ENCODE results near the gene ZDHHC24.
A peak's percentile ranks its signal among the peaks of the same experiment; 100 is the strongest.

The ZDHHC24 gene, protein sequence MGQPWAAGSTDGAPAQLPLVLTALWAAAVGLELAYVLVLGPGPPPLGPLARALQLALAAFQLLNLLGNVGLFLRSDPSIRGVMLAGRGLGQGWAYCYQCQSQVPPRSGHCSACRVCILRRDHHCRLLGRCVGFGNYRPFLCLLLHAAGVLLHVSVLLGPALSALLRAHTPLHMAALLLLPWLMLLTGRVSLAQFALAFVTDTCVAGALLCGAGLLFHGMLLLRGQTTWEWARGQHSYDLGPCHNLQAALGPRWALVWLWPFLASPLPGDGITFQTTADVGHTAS

DNA sequence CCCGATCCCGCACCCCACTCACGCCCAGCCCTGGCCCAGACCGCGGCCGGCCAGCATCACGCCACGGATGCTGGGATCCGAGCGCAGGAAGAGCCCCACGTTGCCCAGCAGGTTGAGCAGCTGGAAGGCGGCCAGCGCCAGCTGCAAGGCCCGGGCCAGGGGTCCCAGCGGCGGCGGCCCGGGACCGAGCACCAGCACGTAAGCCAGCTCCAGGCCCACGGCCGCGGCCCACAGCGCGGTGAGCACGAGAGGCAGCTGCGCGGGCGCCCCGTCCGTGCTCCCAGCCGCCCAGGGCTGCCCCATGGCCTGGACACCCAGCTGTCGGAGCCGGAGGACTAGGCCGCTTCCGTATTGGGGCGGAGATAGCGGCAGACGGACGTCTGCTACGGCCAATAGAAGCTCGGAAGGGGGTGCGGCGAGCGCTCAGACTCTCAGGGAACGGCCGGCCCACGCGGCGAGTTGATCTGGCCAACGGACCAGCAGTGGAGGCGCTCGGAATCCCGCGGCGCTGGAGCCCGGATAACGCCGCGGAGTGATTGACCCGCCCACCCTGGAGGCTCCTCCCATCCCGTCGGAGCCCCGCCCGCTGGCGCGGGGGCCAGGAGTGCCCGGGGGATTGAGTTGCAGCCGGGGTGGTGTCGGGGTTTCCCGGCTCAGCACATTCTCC, at the start of gene ZDHHC24:
ZDHHC24 (minus strand) TSS at position 348 of the 667 bp plus-strand sequence; CDS start at position 303, 45 bp downstream.
- TF ChIP-seq, protein P1, sequence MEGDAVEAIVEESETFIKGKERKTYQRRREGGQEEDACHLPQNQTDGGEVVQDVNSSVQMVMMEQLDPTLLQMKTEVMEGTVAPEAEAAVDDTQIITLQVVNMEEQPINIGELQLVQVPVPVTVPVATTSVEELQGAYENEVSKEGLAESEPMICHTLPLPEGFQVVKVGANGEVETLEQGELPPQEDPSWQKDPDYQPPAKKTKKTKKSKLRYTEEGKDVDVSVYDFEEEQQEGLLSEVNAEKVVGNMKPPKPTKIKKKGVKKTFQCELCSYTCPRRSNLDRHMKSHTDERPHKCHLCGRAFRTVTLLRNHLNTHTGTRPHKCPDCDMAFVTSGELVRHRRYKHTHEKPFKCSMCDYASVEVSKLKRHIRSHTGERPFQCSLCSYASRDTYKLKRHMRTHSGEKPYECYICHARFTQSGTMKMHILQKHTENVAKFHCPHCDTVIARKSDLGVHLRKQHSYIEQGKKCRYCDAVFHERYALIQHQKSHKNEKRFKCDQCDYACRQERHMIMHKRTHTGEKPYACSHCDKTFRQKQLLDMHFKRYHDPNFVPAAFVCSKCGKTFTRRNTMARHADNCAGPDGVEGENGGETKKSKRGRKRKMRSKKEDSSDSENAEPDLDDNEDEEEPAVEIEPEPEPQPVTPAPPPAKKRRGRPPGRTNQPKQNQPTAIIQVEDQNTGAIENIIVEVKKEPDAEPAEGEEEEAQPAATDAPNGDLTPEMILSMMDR (conservative IDR thresholded peaks at IDR 0.05; ENCODE audit: low read length) = no peak
- TF ChIP-seq EZH2phosphoT487 (IDR thresholded peaks at IDR 0.05; ENCODE audit: borderline replicate concordance) = no peak
- H3K4me3 ChIP-seq (ENCODE audit: low read length, poor library complexity, severe bottlenecking) = peak within 1 kb of the TSS; percentile 94
- no peaks in the 10 kb centered on the region for H4K20me1 ChIP-seq (ENCODE audit: insufficient read depth, low read length, poor library complexity, severe bottlenecking)
- no peaks in the 10 kb centered on the region; the same call in 1 of the 2 replicates for H3K36me3 ChIP-seq (ENCODE audit: insufficient read depth, low read length)
- no peaks in the 10 kb centered on the region for H3K9me3 ChIP-seq (ENCODE audit: insufficient read depth, low read depth, low read length)
- peak within 1 kb of the TSS; percentile 93 for H3K9ac ChIP-seq (ENCODE audit: low read depth, low read length, poor library complexity, severe bottlenecking)
- peaks cover 16% of the 10 kb centered on the region for H3K4me1 ChIP-seq (ENCODE audit: insufficient read depth, low read length, poor library complexity, severe bottlenecking)
- no peaks in the 10 kb centered on the region for H3K9me2 ChIP-seq (replicated peaks; ENCODE audit: low read depth, low read length)
- H3F3A ChIP-seq (ENCODE audit: low read depth) = peaks cover 4% of the 10 kb centered on the region; the same call in 1 of the 2 replicates
- H2AFZ ChIP-seq (ENCODE audit: low read length) = peak within 1 kb of the TSS; percentile 80
- peaks cover 37% of the 10 kb centered on the region for H3K79me2 ChIP-seq (ENCODE audit: insufficient read depth, low read length)
- H3K27me3 ChIP-seq (ENCODE audit: insufficient read depth, low read length, poor library complexity, severe bottlenecking) = no peaks in the 10 kb centered on the region
- peak within 1 kb of the TSS; percentile 95 for H3K4me2 ChIP-seq (ENCODE audit: low read depth, low read length, poor library complexity, severe bottlenecking)

DNA sequence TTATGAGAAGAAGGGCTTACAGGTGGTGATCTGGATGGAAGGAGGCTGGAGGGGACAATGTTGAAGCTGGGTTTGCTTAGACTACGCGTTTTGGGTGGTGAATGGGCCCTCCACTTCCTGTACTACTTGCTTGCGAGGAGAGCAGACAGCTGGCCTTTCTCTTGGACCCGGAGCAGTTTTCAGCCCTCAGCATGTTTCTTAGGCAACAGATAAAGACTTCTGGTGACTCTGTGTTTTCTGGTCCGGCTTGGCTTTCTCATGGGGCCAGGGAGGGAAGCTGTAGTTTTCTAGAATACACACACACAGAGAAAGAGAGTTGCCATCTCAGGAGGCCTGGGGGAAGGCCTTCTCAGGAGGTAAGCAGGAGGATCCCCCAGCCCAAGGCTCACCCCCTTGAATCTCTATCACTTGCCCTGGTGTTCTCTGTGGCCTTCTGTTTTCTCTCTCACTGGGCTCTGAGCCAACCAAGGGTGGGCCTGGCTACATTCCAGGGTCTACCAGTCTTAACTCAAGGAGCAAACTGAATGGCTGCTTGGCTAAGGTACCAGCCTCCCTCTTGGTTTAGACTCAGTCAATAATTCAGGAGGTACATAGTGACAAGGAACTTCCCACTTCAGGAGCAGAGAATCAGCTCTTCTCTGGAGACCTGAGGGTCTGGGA, 49.5 kb upstream of the ZDHHC24 start:
- Histone ChIP-seq H3K4me1 (ENCODE audit: insufficient read depth, low read length, poor library complexity, severe bottlenecking) (peaks cover 14% of the 10 kb centered on the region), H3K79me2 (ENCODE audit: insufficient read depth, low read length) (peaks cover 10% of the 10 kb centered on the region; the same call in 1 of the 2 replicates)

DNA sequence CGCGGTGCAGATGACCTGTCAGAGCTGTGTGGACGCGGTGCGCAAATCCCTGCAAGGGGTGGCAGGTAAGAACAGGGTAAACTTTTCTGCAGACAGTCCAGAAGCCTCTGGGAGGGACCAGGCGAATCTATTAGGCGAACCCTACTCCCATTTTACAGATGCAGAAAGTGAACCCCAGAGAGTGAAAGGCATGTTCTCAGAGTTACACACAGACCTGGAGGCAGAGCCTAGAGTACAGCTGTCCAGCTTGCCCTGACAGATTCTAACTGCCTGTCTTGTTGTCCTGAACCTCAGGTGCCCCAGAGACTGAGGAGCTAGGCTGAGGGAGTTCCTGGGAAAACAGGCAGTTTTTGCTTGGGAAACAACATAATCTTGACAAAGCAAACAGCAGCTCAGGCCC, 47.8 kb upstream of the ZDHHC24 start:
- no peaks in the 10 kb centered on the region for H3K9me2 ChIP-seq (replicated peaks; ENCODE audit: low read depth, low read length)
- peaks cover 10% of the 10 kb centered on the region; the same call in 1 of the 2 replicates for H3K79me2 ChIP-seq (ENCODE audit: insufficient read depth, low read length)
- no peaks in the 10 kb centered on the region for H3K27me3 ChIP-seq (ENCODE audit: insufficient read depth, low read length, poor library complexity, severe bottlenecking)
- peak overlapping the region; percentile 96 for H3K4me2 ChIP-seq (ENCODE audit: low read depth, low read length, poor library complexity, severe bottlenecking)
- H3K36me3 ChIP-seq (ENCODE audit: insufficient read depth, low read length) = no peaks in the 10 kb centered on the region
- H3F3A ChIP-seq (ENCODE audit: low read depth) = no peaks in the 10 kb centered on the region
- H3K4me3 ChIP-seq (ENCODE audit: low read length, poor library complexity, severe bottlenecking) = peak overlapping the region; percentile 99
- H3K9ac ChIP-seq (ENCODE audit: low read depth, low read length, poor library complexity, severe bottlenecking) = peak overlapping the region; percentile 90
- H2AFZ ChIP-seq (ENCODE audit: low read length) = peak overlapping the region; percentile 98; the same call in 1 of the 2 replicates
- no peaks in the 10 kb centered on the region for H4K20me1 ChIP-seq (ENCODE audit: insufficient read depth, low read length, poor library complexity, severe bottlenecking)
- peaks cover 14% of the 10 kb centered on the region for H3K4me1 ChIP-seq (ENCODE audit: insufficient read depth, low read length, poor library complexity, severe bottlenecking)
- TF ChIP-seq, protein P1 (conservative IDR thresholded peaks at IDR 0.05; ENCODE audit: low read length) = no peak
- no peak for TF ChIP-seq EZH2phosphoT487 (IDR thresholded peaks at IDR 0.05; ENCODE audit: borderline replicate concordance)
- H3K9me3 ChIP-seq (ENCODE audit: insufficient read depth, low read depth, low read length) = no peaks in the 10 kb centered on the region

More for the DNA sequence above, 49.5 kb upstream of the ZDHHC24 start:
- Histone ChIP-seq H3K4me2 (ENCODE audit: low read depth, low read length, poor library complexity, severe bottlenecking) (peak overlapping the region; percentile 96), H3K9ac (ENCODE audit: low read depth, low read length, poor library complexity, severe bottlenecking) (peak overlapping the region; percentile 32), H3K4me3 (ENCODE audit: low read length, poor library complexity, severe bottlenecking) (peak overlapping the region; percentile 31), H2AFZ (ENCODE audit: low read length) (no peak overlapping the region), H3K9me2 (replicated peaks; ENCODE audit: low read depth, low read length) (no peaks in the 10 kb centered on the region), H3F3A (ENCODE audit: low read depth) (no peaks in the 10 kb centered on the region), H3K36me3 (ENCODE audit: insufficient read depth, low read length) (no peaks in the 10 kb centered on the region), H3K27me3 (ENCODE audit: insufficient read depth, low read length, poor library complexity, severe bottlenecking) (no peaks in the 10 kb centered on the region), H4K20me1 (ENCODE audit: insufficient read depth, low read length, poor library complexity, severe bottlenecking) (no peaks in the 10 kb centered on the region), H3K9me3 (ENCODE audit: insufficient read depth, low read depth, low read length) (no peaks in the 10 kb centered on the region)
- TF ChIP-seq, protein P1 (conservative IDR thresholded peaks at IDR 0.05; ENCODE audit: low read length) = no peak
- no peak for TF ChIP-seq EZH2phosphoT487 (IDR thresholded peaks at IDR 0.05; ENCODE audit: borderline replicate concordance)

Data from Loucy (cell line).